ENCODE measurements around the gene ZNF652.

The ZNF652 gene

DNA sequence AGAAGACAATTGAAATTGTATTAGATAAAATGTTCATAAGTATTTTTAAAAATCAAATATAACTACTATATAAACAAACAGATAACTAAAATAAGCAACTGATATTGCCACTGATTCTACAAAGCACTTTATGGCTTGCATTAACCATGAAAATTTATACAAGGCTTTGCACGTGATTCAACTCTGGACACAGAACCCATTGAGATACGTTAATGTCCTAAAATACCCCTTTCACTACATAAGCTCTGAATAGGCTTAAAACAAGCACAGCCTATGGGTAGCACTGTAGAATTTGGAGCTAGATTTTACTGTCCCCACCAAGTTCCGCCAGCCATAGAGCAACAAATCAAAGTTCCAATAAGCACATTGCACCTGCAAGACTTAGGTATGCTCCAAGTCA lies 4.5 kb downstream of the ZNF652 start:
- POLR2A ChIA-PET = interaction anchor here (0.9 kb wide), 1 partner anchor 15 kb away, joined by 3 read pairs; no protein-coding TSS in a partner anchor
- CTCF ChIA-PET = interaction anchor here (1.0 kb wide), 1 partner anchor 42 kb away, joined by 3 read pairs; no protein-coding TSS in a partner anchor
- DNase-seq (ENCODE audit: extremely low spot score) = no peak
- TF ChIP-seq FOXK2 (IDR thresholded peaks at IDR 0.05) (no peak), L3MBTL2 (conservative IDR thresholded peaks at IDR 0.05) (no peak), FOXA1 (IDR thresholded peaks at IDR 0.05) (no peak), SP1 (IDR thresholded peaks at IDR 0.05) (no peak), LEF1 (IDR thresholded peaks at IDR 0.05; ENCODE audit: borderline replicate concordance) (no peak), SUZ12 (IDR thresholded peaks at IDR 0.05) (no peak), ARNT (IDR thresholded peaks at IDR 0.05) (no peak), ELF4 (IDR thresholded peaks at IDR 0.05) (no peak), CTBP1 (IDR thresholded peaks at IDR 0.05; ENCODE audit: borderline replicate concordance) (no peak), ZNF384 (IDR thresholded peaks at IDR 0.05) (no peak), HDGF (IDR thresholded peaks at IDR 0.05; ENCODE audit: borderline replicate concordance) (no peak), BHLHE40 (IDR thresholded peaks at IDR 0.05; ENCODE audit: borderline replicate concordance) (no peak), TARDBP (IDR thresholded peaks at IDR 0.05) (no peak), FOXM1 (IDR thresholded peaks at IDR 0.05; ENCODE audit: borderline replicate concordance) (no peak), NFRKB (IDR thresholded peaks at IDR 0.05) (no peak)
- TF ChIP-seq, protein P1, sequence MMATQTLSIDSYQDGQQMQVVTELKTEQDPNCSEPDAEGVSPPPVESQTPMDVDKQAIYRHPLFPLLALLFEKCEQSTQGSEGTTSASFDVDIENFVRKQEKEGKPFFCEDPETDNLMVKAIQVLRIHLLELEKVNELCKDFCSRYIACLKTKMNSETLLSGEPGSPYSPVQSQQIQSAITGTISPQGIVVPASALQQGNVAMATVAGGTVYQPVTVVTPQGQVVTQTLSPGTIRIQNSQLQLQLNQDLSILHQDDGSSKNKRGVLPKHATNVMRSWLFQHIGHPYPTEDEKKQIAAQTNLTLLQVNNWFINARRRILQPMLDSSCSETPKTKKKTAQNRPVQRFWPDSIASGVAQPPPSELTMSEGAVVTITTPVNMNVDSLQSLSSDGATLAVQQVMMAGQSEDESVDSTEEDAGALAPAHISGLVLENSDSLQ (IDR thresholded peaks at IDR 0.05) = no peak

DNA sequence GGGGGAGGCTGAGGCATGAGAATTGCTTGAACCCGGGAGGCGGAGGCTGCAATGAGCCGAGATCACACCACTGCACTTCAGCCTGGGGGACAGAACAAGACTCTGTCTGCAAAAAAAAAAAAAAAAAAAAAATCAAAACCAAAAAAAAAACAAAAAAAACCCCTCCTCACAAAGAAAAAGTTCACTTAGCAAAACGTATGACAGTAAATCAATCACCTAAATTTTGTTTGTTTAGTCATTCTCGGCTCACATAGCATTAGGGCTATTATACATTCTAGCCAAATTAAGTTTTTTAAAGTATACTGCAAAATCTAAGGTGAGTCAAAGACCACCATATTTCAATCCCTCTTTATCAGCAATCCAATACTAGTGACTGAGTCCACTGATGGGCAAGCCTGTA lies 5.7 kb downstream of the ZNF652 start:
- DNase-seq (ENCODE audit: extremely low spot score) = no peak
- TF ChIP-seq BHLHE40 (IDR thresholded peaks at IDR 0.05; ENCODE audit: borderline replicate concordance) = no peak
- no peak for TF ChIP-seq ARNT (IDR thresholded peaks at IDR 0.05)
- TF ChIP-seq FOXA1 (IDR thresholded peaks at IDR 0.05) = no peak
- TF ChIP-seq CTBP1 (IDR thresholded peaks at IDR 0.05; ENCODE audit: borderline replicate concordance) = no peak
- peak; percentile 67 for TF ChIP-seq ZNF384 (IDR thresholded peaks at IDR 0.05)
- TF ChIP-seq, protein P1 (IDR thresholded peaks at IDR 0.05) = peak; percentile 65
- no peak for TF ChIP-seq L3MBTL2 (conservative IDR thresholded peaks at IDR 0.05)
- CTCF ChIA-PET = interaction anchor here (1.0 kb wide), 1 partner anchor 41 kb away, joined by 3 read pairs; no protein-coding TSS in a partner anchor
- POLR2A ChIA-PET = no interaction called here

DNA sequence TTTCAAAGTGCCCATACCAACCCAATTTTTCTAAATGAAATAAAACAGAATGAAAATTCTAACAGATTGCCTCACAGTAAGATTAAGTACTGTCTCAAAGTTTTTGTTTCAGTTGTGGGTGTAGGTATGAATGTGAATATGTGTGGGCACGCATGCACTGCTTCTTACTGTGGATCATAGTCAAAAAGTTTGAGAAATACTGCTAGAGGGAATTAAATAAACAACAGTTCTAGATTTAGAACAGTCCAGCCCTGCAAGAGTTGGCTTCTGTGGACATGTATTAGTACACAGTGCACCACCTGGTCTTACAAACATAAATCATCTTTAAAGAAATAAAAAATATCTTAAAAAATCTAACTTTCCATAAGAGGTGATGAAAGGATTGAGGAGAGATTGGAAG lies 8.4 kb downstream of the ZNF652 start:
- no peak for DNase-seq (ENCODE audit: extremely low spot score)
- ChIA-PET CTCF (no interaction called here), POLR2A (no interaction called here)
- TF ChIP-seq ZNF384 (IDR thresholded peaks at IDR 0.05) (no peak), SUZ12 (IDR thresholded peaks at IDR 0.05) (no peak), NFRKB (IDR thresholded peaks at IDR 0.05) (no peak), FOXA1 (IDR thresholded peaks at IDR 0.05) (no peak), LEF1 (IDR thresholded peaks at IDR 0.05; ENCODE audit: borderline replicate concordance) (no peak), SP1 (IDR thresholded peaks at IDR 0.05) (no peak), FOXK2 (IDR thresholded peaks at IDR 0.05) (no peak), HDGF (IDR thresholded peaks at IDR 0.05; ENCODE audit: borderline replicate concordance) (no peak), CTBP1 (IDR thresholded peaks at IDR 0.05; ENCODE audit: borderline replicate concordance) (no peak), L3MBTL2 (conservative IDR thresholded peaks at IDR 0.05) (no peak)
- TF ChIP-seq, protein P1 (IDR thresholded peaks at IDR 0.05) = no peak

DNA sequence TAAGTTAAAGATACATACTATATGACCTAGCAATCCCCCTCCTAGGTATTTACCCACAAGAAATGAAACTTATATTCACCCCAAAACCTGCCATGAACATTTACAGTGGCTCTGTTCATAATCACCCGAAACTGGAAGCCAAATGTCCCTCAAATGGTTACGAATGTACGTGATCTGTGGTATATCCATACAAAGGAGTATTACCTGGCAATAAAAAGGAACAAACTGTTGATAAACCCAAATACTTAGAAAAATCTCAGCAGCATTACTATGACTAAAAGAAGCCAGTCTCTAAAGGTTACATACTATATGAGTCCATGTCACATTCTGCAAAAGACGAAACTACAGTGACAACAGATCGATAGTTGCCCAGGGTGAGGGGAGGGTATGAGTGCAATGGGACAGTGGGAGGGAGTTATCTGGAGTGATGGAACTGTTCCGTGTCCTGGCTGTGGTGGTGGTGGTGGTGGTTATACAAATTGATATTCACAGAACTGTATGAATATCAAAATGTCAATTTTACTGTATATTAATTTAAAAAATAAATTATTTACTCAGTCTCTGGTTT lies 9.4 kb downstream of the ZNF652 start:
- ChIA-PET CTCF (no interaction called here), POLR2A (interaction anchor here (0.8 kb wide), 1 partner anchor 18 kb away, joined by 3 read pairs; no protein-coding TSS in a partner anchor)

DNA sequence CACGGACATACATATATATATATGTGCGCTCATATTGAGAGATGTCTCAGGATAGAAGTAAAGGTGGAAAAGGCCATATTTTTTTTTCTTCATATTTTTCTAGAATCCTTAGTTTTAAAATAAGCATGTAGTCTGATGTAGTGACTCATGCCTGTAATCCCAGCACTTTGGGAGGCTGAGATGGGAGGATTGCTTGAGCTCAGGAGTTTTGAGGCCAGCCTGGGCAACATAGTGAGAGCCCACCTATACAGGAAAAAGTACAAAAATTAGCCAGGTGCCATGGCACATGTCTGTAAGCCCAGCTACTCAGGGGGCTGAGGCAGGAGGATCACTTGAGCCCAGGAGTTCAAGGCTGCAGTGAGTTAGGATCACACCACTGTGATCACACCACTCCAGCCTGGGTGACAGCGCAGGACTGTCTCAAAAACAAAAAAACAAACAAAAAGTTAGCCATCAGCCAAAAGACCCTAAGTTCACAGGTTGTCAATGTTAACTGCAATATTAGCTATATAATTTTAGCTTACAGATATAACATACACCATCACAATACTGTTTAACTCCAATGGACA lies 10.4 kb downstream of the ZNF652 start:
- POLR2A ChIA-PET = interaction anchor here (0.5 to 0.8 kb wide), 3 partner anchors 11 to 33 kb away, joined by 3 to 4 read pairs (median 3); no protein-coding TSS in a partner anchor
- DNase-seq (ENCODE audit: extremely low spot score) = no peak
- CTCF ChIA-PET = no interaction called here
- TF ChIP-seq FOXK2 (IDR thresholded peaks at IDR 0.05) (no peak), ARNT (IDR thresholded peaks at IDR 0.05) (no peak)
- TF ChIP-seq, protein P1 (IDR thresholded peaks at IDR 0.05) = no peak

More for the DNA sequence above, 9.4 kb downstream of the ZNF652 start:
- no peak for TF ChIP-seq FOXM1 (IDR thresholded peaks at IDR 0.05; ENCODE audit: borderline replicate concordance)
- TF ChIP-seq, protein P1 (IDR thresholded peaks at IDR 0.05) = no peak
- no peak for TF ChIP-seq ARNT (IDR thresholded peaks at IDR 0.05)
- no peak for TF ChIP-seq L3MBTL2 (conservative IDR thresholded peaks at IDR 0.05)
- TF ChIP-seq BHLHE40 (IDR thresholded peaks at IDR 0.05; ENCODE audit: borderline replicate concordance) = no peak
- no peak for TF ChIP-seq SUZ12 (IDR thresholded peaks at IDR 0.05)
- TF ChIP-seq SP1 (IDR thresholded peaks at IDR 0.05) = no peak
- TF ChIP-seq HDGF (IDR thresholded peaks at IDR 0.05; ENCODE audit: borderline replicate concordance) = no peak
- no peak for TF ChIP-seq FOXA1 (IDR thresholded peaks at IDR 0.05)
- TF ChIP-seq ELF4 (IDR thresholded peaks at IDR 0.05) = no peak
- TF ChIP-seq LEF1 (IDR thresholded peaks at IDR 0.05; ENCODE audit: borderline replicate concordance) = no peak
- TF ChIP-seq CTBP1 (IDR thresholded peaks at IDR 0.05; ENCODE audit: borderline replicate concordance) = no peak
- TF ChIP-seq TARDBP (IDR thresholded peaks at IDR 0.05) = no peak
- no peak for TF ChIP-seq ZNF384 (IDR thresholded peaks at IDR 0.05)
- TF ChIP-seq FOXK2 (IDR thresholded peaks at IDR 0.05) = no peak
- DNase-seq (ENCODE audit: extremely low spot score) = no peak
